GM18907 (cell line): ENCODE results near the gene BLZF1.
"Not testable (repeated sequence)": the region's sequence is repeated elsewhere in the genome, so short reads cannot be mapped to it uniquely, and the experiment has no call there.

Source experiments
- ATAC-seq: cut with Tn5 transposase; IDR thresholded peaks from one replicate; pipeline ENCODE4 v1.9.1; 2021; ENCODE audit warnings: mild to moderate bottlenecking, moderate library complexity; ENCODE audit not compliant: unreplicated experiment

BLZF1 gene, protein sequence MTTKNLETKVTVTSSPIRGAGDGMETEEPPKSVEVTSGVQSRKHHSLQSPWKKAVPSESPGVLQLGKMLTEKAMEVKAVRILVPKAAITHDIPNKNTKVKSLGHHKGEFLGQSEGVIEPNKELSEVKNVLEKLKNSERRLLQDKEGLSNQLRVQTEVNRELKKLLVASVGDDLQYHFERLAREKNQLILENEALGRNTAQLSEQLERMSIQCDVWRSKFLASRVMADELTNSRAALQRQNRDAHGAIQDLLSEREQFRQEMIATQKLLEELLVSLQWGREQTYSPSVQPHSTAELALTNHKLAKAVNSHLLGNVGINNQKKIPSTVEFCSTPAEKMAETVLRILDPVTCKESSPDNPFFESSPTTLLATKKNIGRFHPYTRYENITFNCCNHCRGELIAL

DNA sequence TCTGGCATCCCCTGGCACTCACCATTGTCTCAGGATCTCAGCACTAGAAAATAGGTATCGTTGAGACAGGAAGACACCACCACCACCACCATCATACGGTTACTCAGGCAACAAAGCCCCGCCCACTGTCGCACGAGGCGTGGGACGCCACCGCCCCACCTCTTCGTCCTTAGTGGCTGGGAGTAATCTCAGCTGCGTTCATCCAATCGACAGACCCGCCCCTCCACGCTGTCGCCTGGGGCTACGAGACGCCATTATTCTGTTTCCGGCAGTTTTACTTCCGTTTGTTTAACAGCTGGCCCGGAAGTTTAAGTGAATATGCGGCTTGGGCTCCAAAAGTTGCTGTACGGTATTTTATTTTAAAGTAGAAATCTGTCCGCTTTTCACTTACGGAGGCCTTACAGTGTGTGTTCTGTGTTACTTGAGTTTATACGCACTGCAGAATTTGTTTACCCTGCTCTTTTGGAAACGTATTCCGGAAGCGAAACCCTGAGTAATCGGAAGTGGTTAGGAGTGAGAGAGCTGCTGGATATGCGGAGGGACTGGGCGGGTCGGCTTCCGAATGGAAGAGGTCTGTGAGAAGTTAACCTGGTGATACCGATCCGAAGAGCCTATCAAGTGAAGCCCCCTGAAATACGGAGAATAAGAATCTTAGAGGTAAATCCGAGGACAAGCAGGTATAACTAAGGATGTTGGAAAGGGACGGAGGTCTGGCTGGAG, at the start of gene BLZF1, which contains the start of gene NME7:
BLZF1 (plus strand) TSS at position 510 of the 720 bp plus-strand sequence. CDS start 1,328 bp downstream, outside the sequence.
NME7 (minus strand) TSS at position 112 of the 720 bp plus-strand sequence; CDS start at position 25, 87 bp downstream.
- ATAC-seq, result peak; percentile 95

DNA sequence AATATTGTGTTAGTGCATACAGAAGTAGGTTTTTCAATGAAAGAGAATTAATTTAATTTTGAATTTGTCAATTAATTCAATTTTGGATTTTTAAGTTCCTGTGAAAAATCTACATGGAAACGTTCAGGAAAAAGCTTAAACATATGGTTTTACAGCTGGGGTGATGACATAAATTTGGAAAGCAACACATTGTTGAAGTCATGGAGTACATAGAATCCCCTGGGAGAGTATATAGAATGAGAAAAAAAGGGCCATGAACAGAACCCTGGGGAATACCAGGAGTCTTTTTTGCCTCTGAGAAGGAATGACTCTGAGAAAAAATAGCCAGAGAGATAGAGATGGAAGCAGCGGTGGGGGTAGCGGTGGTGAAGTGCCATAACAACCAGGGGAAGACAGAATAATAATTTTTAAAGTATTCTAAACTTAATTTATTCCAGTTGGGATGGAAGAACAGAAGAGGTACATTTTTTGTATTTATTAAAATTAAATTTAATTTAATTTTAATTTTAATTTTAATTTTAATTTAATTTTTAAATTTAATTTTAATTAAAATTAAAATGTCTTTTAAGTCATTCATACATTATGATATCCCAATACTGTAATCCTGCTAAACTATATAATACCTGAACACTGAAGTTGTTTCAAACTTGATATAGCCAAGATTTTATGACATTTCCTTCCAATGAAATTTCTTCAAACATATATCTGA, 49.3 kb upstream of the BLZF1 start:
- no peak for ATAC-seq

DNA sequence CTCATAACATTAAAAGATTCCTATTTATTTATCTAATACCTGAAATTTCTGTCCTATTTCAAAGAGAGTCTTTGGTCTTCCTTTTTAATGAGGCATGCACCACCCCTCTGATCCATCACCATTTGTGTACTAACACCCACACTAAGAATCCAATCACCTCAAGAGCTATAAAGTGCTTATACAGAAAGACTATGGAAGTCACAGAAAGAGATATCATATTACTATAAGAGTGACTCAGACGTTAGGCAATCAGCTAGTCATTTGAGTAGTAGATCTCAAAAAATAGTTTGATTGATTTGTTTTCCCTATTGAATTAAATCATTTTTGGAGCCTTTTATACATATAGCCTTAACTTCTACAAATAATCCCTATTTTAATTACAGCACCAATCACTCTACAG, 46.5 kb upstream of the BLZF1 start:
- ATAC-seq, result no peak

DNA sequence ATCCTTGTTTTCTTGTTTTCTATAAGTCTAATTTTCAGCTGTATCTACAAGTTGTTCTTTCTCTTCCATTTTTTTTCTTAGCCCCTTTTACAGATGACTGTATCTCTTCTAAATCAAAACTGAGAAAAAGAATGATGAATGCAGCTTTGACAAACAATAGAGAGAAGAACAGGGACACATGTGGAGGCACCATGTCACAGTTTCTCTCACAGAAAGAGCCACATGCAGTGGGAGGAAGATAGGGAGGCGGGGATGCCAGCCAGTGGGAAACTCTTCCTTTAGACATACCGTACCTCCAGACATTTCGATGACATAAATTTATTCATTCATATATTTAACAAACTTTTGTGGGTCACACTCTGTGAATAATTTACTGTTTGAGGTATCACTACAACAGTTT, 45.9 kb upstream of the BLZF1 start:
- no peak for ATAC-seq

DNA sequence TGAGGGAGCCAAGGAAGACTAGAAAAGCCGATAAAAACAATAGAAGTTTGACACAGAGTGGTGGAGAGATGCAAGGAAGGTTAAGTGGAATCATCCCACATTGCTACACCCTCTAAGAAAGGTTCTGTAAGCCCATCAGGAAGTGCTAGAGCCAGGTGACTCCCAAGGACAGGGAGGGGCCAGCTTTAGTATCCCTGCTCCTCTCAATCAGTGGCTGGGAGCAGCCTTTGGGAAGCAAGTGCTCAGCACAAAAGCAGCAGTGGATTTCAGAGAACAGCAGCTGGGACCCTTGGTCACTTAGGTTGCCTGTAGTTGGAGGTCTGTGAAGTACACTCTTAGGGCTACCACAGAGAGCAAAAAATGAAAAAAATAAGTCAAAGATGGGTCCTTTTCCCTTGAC, 42.9 kb upstream of the BLZF1 start:
- ATAC-seq, result no peak

DNA sequence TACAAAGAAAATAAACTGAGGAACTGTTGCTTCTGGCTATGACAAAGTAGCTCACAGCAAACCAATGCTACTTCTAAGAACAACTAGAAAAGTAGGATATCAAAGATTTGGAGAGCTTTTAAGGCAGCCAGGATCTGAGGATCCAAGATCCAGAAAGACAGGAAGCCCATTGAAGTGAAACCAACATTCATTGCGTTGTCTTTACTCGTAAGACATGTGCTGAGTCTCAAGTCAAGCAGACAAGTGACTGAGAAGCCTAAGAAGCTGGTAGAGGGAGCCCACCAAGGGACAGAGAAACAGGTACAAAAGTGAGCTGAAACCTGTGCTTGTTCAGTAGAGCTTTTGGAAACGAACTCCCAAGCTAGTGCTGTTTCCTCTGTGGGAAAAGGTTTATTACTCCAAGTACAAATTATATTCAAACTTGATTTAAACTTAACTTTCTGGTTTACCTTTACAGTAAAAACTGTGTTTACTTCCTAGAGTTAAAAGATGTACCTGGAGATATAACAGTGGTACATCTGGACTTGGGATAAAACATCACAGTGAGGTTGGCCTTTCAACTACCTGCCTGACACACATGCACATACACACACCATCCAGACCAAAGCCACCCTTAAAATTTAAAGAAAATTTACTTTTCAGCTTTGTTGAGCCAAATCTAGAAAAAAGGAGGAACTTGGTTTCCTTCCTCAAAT, 41.6 kb upstream of the BLZF1 start:
- peak; percentile 56 for ATAC-seq

DNA sequence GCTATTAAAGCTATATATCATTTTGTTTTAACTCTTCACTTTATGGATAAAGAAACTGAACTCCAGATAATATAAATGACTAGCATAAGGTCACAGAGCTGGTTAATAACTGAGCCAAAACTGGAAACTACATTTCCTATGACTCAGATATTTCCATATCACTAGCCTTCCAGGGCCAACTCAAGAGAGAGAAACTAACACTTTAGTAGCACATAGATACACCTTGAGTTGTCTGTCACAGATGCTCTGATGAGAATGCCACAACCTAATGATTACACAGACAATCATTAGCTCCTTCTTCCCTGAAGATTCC, 41.1 kb upstream of the BLZF1 start:
- ATAC-seq, result peak; percentile 93

DNA sequence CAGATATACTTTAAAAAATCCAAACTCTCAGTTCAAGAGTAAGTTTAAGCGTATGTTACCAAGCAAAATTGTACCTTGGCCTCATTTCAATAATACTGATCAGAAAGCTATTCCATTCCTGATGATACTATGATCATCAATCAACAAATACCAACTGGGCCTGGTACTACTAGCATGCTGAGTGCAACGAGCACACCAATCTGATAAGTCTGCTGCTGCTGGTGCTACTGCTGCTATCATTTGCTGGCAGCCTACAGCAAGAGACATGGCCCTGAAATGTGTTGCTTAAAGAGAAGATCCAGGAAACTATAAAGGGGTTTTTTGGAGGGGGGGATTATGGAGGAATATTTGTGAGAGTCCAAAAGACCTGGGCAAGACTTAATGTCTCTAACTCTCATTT, 40.1 kb upstream of the BLZF1 start:
- ATAC-seq, result no peak

DNA sequence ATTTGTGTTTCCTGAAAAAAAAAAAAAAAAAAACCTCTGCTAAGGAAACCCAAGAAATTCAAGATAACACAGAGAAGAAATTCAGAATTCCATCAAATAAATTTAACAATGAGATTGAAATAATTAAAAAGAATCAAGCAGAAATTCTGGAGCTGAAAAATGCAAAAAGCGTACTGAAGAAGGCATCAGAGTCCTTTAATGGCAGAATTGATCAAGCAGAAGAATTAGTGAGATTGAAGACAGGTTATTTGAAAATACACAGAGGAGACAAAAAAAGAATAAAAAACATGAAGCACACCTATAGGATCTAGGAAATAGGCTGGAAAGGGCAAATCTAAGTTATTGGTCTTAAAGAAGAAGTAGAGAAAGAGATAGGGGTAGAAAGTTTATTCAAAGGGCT, 38.6 kb upstream of the BLZF1 start:
- no peak for ATAC-seq

DNA sequence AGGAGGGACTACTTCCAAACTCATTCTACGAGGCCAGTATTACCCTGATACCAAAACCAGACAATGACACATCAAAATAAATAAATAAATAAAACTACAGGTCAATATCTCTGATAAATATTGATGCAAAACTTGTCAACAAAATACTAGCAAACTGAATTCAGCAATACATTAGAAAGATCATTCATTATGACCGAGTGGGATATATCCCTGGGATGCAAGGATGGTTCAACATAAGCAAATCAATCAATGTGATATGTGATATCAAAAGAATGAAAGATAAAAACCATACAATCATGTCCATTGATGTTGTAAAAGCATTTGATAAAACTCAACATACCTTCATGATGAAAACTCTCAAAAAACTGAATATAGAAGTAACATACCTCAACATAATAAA, 37.1 kb upstream of the BLZF1 start:
- no peak for ATAC-seq

DNA sequence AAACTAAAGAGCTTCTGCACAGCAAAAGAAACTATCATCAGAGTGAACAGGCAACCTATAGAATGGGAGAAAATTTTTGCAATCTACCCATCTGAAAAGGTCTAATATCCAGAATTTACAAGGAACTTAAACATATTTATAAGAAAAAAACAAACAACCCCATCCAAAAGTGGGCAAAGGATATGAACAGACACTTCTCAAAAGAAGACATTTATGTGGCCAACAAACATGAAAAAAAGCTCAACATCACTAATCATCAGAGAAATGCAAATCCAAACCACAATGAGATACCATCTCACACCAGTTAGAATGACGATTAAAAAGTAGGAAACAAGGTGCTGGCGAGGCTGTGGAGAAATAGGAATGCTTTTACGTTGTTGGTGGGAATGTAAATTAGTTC, 33.3 kb upstream of the BLZF1 start:
- not testable (repeated sequence) for ATAC-seq

DNA sequence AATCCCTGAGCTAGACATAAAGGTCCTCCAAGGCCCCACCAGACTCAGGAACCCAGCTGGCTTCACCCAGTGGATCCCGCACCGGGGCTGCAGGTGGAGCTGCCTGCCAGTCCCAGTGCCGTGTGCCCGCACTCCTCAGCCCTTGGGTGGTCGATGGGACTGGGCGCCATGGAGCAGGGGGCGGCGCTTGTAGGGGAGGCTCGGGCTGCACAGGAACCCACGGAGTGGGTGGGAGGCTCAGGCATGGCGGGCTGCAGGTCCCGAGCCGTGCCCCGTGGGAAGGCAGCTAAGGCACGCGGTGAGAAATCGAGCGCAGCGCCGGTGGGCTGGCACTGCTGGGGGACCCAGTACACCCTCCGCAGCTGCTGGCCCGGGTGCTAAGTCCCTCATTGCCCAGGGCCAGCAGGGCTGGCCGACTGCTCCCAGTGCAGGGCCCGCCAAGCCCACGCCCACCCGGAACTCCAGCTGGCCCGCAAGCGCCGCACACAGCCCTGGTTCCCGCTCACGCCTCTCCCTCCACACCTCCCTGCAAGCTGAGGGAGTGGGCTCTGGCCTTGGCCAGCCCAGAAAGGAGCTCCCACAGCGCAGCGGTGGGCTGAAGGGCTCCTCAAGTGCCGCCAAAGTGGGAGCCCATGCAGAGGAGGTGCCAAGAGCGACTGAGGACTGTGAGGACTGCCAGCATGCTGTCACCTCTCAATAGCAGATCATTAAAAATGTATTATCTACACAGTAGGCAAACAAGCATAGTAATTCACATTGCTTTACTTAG, 30.9 kb upstream of the BLZF1 start:
- not testable (repeated sequence) for ATAC-seq

DNA sequence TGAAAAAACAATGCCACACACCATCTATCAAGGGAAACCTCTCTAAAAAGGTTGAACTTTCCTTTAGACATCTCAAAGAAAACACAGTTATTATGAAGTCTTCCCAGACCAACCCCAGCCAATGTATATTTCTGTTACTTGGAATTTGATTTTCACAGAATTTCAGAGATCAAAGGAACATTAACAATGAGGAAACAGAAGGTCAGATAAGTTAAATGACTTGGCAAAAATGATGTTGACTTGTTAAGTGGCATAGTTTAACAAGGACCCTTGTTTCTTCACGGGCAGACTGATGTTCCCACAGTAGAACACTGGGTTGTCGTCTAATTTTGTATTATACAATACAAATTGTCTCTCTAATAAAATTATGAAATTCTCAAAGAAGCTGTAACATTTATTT, 29.4 kb upstream of the BLZF1 start:
- ATAC-seq, result no peak

DNA sequence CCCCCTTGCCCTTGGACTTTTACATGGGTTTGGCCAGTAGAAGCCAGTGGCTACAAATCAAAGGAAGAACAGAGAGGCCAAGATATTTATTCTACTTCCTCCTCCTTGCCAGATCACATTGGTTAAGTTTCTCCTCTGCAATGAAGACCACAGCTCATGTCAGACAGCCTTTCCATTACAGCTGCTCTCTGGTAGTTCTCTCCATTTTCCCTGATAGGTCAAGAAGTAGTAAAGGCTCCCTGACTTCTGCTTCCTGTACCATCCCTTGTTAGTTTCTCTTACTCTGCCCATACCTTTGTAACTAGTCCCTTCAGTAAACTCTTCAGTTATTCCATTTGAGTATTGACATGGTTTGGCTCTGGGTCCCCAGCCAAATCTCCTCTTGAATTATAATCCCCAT, 28.2 kb upstream of the BLZF1 start:
- no peak for ATAC-seq

DNA sequence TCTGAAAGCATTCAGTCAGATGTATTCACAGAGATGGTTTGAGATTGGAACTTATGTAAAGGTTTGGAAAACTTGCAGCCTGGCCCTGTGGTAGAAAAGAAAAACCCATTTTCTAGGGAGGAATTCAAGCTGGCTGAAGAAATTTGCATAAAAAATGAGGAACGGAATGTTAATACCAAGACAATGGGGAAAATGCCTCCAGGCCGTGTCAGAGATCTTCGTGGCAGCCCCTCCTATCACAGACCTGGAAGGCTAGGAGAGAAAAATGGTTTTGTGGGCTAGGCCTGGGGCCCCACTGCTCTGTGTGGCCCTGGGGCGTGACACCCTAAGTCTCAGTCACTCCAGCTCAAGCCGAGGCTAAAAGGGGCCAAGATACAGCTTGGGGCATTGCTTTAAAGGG, 27.1 kb upstream of the BLZF1 start:
- ATAC-seq, result no peak

DNA sequence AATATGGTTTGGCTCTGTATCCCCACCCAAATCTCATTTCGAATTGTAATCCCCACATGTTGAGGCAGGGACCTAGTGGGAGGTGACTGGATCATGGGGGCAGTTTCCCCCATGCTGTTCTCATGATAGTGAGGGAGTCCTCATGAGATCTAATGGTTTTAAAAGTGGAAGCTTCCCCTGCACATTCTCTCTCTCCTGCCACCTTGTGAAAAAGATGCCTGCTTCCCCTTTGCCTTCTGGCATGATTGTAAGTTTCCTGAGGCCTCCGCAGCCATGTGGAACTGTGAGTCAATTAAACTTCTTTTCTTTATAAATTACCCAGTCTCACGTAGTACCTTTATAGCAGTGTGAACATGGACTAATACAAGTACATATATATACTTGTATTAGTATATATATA, 25.9 kb upstream of the BLZF1 start:
- not testable (repeated sequence) for ATAC-seq

DNA sequence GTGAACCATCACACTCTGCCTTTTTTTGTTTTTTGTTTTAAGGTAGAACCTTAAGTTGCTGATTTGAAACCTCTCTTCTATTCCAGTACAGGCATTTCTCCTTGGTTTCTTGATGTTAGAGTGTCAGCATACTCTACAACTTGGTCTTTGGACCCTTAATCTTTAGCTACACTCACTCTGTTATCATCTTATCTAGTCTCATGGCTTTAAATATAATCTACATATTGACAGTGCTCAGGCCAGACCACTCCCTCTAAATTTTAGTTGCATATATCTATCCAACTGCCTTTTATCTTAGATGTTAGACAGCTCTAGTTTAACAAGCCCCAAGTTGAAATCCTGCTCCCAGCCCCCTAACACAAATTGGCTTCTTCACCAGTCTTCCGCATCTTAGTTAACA, 22.5 kb upstream of the BLZF1 start:
- no peak for ATAC-seq

DNA sequence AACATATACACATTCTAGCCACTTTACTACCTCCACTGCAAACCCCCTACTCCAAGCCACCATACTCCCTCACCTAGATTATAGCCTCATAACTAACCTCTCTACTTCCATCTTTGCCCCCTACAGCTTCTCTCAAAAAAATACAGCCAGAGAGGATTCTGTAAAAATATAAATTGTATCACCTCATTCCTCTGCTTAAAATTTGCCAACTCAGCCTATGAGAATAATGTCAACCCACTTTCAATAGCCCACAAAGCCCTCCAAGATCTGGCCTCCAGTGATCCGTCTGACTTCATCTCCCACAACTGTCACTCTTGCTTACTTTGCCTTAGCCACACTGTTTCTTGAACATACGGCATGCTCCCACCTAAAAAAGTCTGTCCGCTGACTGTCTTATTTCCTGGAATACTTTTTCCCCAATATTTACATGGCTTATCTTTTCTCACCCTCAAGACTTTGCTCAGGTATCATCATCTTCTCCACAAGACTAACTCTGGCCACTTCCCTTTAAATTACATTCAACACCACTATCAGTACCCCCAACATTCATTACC, 21.9 kb upstream of the BLZF1 start:
- no peak for ATAC-seq

DNA sequence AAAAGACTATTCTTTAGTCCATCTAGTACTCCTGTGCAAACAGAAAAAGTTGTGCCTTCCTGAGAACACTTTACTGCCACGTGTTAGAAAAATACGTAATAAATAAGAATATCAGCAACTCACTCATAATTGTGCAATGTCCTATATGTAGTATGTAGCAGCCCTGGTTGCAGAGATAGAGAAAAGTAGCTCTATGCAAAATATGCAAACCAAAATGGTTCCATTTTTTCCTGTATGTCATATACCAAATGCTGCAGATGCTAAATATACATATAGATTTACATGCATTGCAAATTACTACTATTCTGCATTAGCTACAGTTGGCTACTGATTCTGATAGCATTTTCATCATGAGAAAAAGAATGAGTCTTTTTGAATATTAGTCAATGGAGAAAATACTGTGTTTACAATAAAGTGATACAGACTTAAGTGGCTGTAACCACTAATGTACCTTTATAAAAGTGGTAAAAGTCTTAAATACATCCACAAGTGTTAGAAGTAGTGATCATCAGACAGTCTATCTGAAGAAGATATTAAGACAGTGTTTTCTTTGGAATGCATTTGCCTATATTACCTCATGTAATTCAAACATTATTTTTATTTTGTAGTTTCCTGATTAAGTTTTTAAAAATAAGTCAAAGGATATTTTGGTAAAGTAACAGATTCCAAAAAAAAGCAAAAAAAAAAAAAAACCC, 20.2 kb upstream of the BLZF1 start:
- no peak for ATAC-seq
